ENCODE data around the gene DDX25.

- TF ChIP-seq CTCF (IDR thresholded peaks at IDR 0.05) (no peak), EP300 (IDR thresholded peaks at IDR 0.05) (no peak), POLR2A (IDR thresholded peaks at IDR 0.05; ENCODE audit: low read depth) (no peak), POLR2AphosphoS5 (IDR thresholded peaks at IDR 0.05) (no peak)
These were observed 45.8 kb downstream of the DDX25 start for GRCh38 chr11:125950178-125950490.

All from esophagus muscularis mucosa (tissue), 4 donors.